Measurements from ENCODE around the gene PTGS1. TPM values are rescaled to one million over a fixed set of nuclear protein-coding genes. Genes with fewer than 3 reads are reported as not detected.

The PTGS1 gene
- total and polyA plus RNA-seq, 9 of the 15 experiments (the other 6 are each of a cell fraction or from before 2014, with no cell fraction given), result 3.4 to 12.9 (median 5.3) TPM

DNA sequence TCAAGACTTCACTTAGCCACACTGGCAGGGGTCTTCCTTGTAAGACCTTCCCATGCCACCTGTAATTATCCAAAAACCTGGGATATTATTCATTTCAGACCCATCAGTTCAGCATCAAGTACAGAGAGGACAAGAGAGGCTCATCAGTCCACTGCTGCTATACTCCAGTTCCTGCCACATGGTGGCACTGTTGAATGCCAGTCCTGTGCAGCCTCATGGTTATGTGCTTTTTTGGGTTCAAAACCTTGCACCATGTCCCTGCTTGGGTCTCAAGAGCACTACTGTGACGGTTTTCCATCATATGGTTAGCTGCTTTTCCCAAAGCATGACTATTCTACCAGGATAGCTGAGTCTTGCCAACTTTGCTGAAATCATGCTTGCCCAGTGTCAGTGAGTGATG lies 8.5 kb downstream of the PTGS1 start:
- Histone ChIP-seq H3K79me2 (ENCODE audit: control insufficient read depth, insufficient read depth, low read length) (no peaks in the 10 kb centered on the region; the same call in 2 of the 3 replicates), H2AFZ (ENCODE audit: low read depth, low read length) (no peak overlapping the region), H4K20me1 (replicated peaks; ENCODE audit: control insufficient read depth, insufficient read depth, low read length) (no peaks in the 10 kb centered on the region), H3K9ac (ENCODE audit: insufficient read depth in 1 of 2, low read depth in 2 of 2, low read length in 2 of 2) (no peak overlapping the region), H3K27ac (ENCODE audit: extremely low read depth, low read depth, low read length) (no peak overlapping the region), H3K27me3 (ENCODE audit: control insufficient read depth in 2 of 2, insufficient read depth in 2 of 2, low read length in 2 of 2) (no peaks in the 10 kb centered on the region), H3K4me3 (no peak overlapping the region), H3K36me3 (ENCODE audit: control insufficient read depth, insufficient read depth, low read length) (no peaks in the 10 kb centered on the region; the same call in 2 of the 3 replicates), H3K4me2 (ENCODE audit: insufficient read depth, low read length) (no peak overlapping the region), H3K4me1 (replicated peaks in 1 of 2; ENCODE audit: control insufficient read depth in 2 of 2, insufficient read depth in 2 of 2, low read length in 2 of 2) (peaks cover 46 to 47% of the 10 kb centered on the region in 2 experiments), H3K9me1 (ENCODE audit: control insufficient read depth, insufficient read depth, low read length) (peaks cover 10% of the 10 kb centered on the region), H3K9me3 (replicated peaks; ENCODE audit: control insufficient read depth, insufficient read depth, low read depth, low read length) (peaks cover 16% of the 10 kb centered on the region)
- DNase-seq (ENCODE audit: extremely low read depth in 1 of 4, low spot score in 3 of 4) (peak in 3 of 4 experiments; percentile 30 to 43 (median 43)), FAIRE-seq (peak; percentile 35), ATAC-seq (no peak)
- intact Hi-C loops (cut with micrococcal nuclease) (loop anchor here (1.0 kb wide), 1 partner anchor 75 kb away; no protein-coding TSS in a partner anchor), in situ Hi-C loops (cut with MboI) (loop anchor here (10.0 kb wide), 1 partner anchor 65 kb away; no protein-coding TSS in a partner anchor)
- no TSS peak for BruUV-seq (replicated peaks)
- WGBS (ENCODE audit: insufficient coverage, low coverage, missing lambda C conversion rate), result 0% methylated on average over 1 of the region's 1 CpG
- ChIA-PET POLR2A (interaction anchor here (0.9 to 1.6 kb wide), 2 partner anchors 10 to 67 kb away, joined by 3 read pairs; no protein-coding TSS in a partner anchor), CTCF (ENCODE audit: low intra/inter-chr PET ratio) (no interaction called here)
- no peak for TF ChIP-seq MEIS2 (IDR thresholded peaks at IDR 0.05; ENCODE audit: partially characterized antibody)
- TF ChIP-seq RAD21 (CRISPR knock-in tag; conservative IDR thresholded peaks at IDR 0.05 in 1 of 2, IDR thresholded peaks at IDR 0.05 in 1 of 2), result peak in 1 of 2 experiments; percentile 53; a peak in 3 of 4 replicates
- TF ChIP-seq CBX3 (IDR thresholded peaks at IDR 0.05; ENCODE audit: borderline replicate concordance in 1 of 2, low read length in 2 of 2), result peak in 1 of 2 experiments; percentile 95; a peak in 2 of 3 replicates
- TF ChIP-seq CBX5 (IDR thresholded peaks at IDR 0.05; ENCODE audit: borderline replicate concordance, low read depth), result peak; percentile 83; the same call in 1 of the 2 replicates
- 0 out of 2 replicates have a peak, but pooled peaks have one; percentile 19 for TF ChIP-seq HDAC2 (IDR thresholded peaks at IDR 0.05)
- TF ChIP-seq, protein P1, sequence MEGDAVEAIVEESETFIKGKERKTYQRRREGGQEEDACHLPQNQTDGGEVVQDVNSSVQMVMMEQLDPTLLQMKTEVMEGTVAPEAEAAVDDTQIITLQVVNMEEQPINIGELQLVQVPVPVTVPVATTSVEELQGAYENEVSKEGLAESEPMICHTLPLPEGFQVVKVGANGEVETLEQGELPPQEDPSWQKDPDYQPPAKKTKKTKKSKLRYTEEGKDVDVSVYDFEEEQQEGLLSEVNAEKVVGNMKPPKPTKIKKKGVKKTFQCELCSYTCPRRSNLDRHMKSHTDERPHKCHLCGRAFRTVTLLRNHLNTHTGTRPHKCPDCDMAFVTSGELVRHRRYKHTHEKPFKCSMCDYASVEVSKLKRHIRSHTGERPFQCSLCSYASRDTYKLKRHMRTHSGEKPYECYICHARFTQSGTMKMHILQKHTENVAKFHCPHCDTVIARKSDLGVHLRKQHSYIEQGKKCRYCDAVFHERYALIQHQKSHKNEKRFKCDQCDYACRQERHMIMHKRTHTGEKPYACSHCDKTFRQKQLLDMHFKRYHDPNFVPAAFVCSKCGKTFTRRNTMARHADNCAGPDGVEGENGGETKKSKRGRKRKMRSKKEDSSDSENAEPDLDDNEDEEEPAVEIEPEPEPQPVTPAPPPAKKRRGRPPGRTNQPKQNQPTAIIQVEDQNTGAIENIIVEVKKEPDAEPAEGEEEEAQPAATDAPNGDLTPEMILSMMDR (IDR thresholded peaks at IDR 0.05 in 2 of 3, conservative IDR thresholded peaks at IDR 0.05 in 1 of 3; ENCODE audit: insufficient read depth in 2 of 3, low read depth in 1 of 3, low read length in 3 of 3), result peak; percentile 48 to 65 (median 60)
- TF ChIP-seq JUN (IDR thresholded peaks at IDR 0.05; ENCODE audit: borderline replicate concordance, low read depth, low read length), result no peak
- TF ChIP-seq JUN (CRISPR knock-in tag; IDR thresholded peaks at IDR 0.05; ENCODE audit: borderline replicate concordance), result no peak
- TF ChIP-seq, protein P2, sequence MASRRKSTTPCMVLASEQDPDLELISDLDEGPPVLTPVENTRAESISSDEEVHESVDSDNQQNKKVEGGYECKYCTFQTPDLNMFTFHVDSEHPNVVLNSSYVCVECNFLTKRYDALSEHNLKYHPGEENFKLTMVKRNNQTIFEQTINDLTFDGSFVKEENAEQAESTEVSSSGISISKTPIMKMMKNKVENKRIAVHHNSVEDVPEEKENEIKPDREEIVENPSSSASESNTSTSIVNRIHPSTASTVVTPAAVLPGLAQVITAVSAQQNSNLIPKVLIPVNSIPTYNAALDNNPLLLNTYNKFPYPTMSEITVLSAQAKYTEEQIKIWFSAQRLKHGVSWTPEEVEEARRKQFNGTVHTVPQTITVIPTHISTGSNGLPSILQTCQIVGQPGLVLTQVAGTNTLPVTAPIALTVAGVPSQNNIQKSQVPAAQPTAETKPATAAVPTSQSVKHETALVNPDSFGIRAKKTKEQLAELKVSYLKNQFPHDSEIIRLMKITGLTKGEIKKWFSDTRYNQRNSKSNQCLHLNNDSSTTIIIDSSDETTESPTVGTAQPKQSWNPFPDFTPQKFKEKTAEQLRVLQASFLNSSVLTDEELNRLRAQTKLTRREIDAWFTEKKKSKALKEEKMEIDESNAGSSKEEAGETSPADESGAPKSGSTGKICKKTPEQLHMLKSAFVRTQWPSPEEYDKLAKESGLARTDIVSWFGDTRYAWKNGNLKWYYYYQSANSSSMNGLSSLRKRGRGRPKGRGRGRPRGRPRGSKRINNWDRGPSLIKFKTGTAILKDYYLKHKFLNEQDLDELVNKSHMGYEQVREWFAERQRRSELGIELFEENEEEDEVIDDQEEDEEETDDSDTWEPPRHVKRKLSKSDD (conservative IDR thresholded peaks at IDR 0.05; ENCODE audit: low read length), result no peak
- TF ChIP-seq CBX1 (IDR thresholded peaks at IDR 0.05; ENCODE audit: low read depth), result 0 out of 2 replicates have a peak, but pooled peaks have one; percentile 53
- TF ChIP-seq ASH1L (IDR thresholded peaks at IDR 0.05; ENCODE audit: borderline replicate concordance, low read depth, partially characterized antibody), result no peak
- 0 out of 4 replicates have a peak, but pooled peaks of 1 of the 2 experiments have one; percentile 11 for TF ChIP-seq TRIM24 (IDR thresholded peaks at IDR 0.05)
- no peak for TF ChIP-seq ZZZ3 (IDR thresholded peaks at IDR 0.05)
